PC-3 (cell line): ENCODE data around the gene SAPCD1. TPM values are rescaled to one million over a fixed set of nuclear protein-coding genes. Genes with fewer than 3 reads are reported as not detected.
A peak's percentile ranks its signal among the peaks of the same experiment; 100 is the strongest.

ENCODE experiments used
- ATAC-seq: fragments of 200-7000 bp; cut with Tn5 transposase; 2 replicates; pipeline ENCODE4 v1.9.1; 2020; ENCODE audit warnings: mild to moderate bottlenecking, moderate library complexity
- BruUV-seq: library from RNA; stranded (reverse); fragments of 400-500 nt; replicated peaks from 2 replicates; lab custom pipeline; 2021; lab: Mats Ljungman, UMichigan
- CTCF ChIA-PET: fragments of 300-600 bp; sonication (Branson Sonifier 250); formaldehyde crosslinking; loops from one replicate; lab custom pipeline; 2022; ENCODE audit warnings: antibody characterized with exemption; lab: Charles Lee
- POLR2A ChIA-PET: fragments of 300-600 bp; sonication (Branson Sonifier 250); formaldehyde crosslinking; loops from one replicate; lab custom pipeline; 2022; ENCODE audit warnings: antibody characterized with exemption; ENCODE audit not compliant: unreplicated experiment; lab: Charles Lee
- DNase-seq: peaks from one replicate; pipeline ENCODE4 v3.0.0-alpha.2; 2015
- H2AFZ ChIP-seq: fragments of 300-600 bp; sonication (generic); 2 replicates; pipeline ENCODE4 v1.6.0; 2016; ENCODE audit warnings: antibody characterized with exemption, low read length
- H3F3A ChIP-seq: fragments of 300-600 bp; sonication (generic); one replicate; pipeline ENCODE4 v1.6.0; 2017; ENCODE audit warnings: antibody characterized with exemption, low read length, control low read depth, mild to moderate bottlenecking; ENCODE audit not compliant: unreplicated experiment
- H3K27ac ChIP-seq: fragments of 300-600 bp; sonication (generic); 2 replicates; pipeline ENCODE4 v1.5.1; 2016; ENCODE audit warnings: mild to moderate bottlenecking, low read length
- H3K27me3 ChIP-seq: fragments of 300-600 bp; sonication (generic); 2 replicates; pipeline ENCODE4 v1.6.1; 2016; ENCODE audit warnings: low read length, mixed read lengths
- H3K36me3 ChIP-seq: fragments of 300-600 bp; sonication (generic); 2 replicates; pipeline ENCODE4 v1.6.1; 2016; ENCODE audit warnings: low read depth, mixed run types, low read length, mixed read lengths
- H3K4me1 ChIP-seq: fragments of 300-600 bp; sonication (generic); 2 replicates; pipeline ENCODE4 v1.5.1; 2016; ENCODE audit warnings: low read length; ENCODE audit not compliant: insufficient read depth
- H3K4me2 ChIP-seq: fragments of 300-600 bp; sonication (generic); 2 replicates; pipeline ENCODE4 v1.6.0; 2016; ENCODE audit warnings: low read length
- H3K4me3 ChIP-seq: fragments of 300-600 bp; sonication (generic); 2 replicates; pipeline ENCODE4 v1.5.1; 2016; ENCODE audit warnings: mild to moderate bottlenecking, low read length, mixed read lengths
- H3K79me2 ChIP-seq: fragments of 300-600 bp; sonication (generic); 2 replicates; pipeline ENCODE4 v1.6.1; 2017; ENCODE audit warnings: low read length, mixed read lengths
- H3K9ac ChIP-seq: fragments of 300-600 bp; sonication (generic); 2 replicates; pipeline ENCODE4 v1.6.0; 2016; ENCODE audit warnings: mild to moderate bottlenecking, low read length
- H3K9me2 ChIP-seq: fragments of 300-600 bp; sonication (generic); replicated peaks from 2 replicates; pipeline ENCODE4 v1.6.1; 2016; ENCODE audit warnings: mixed run types, low read length, mixed read lengths
- H3K9me3 ChIP-seq: fragments of 300-600 bp; sonication (generic); 2 replicates; pipeline ENCODE4 v1.6.1; 2016; ENCODE audit warnings: low read length, mixed read lengths
- H4K20me1 ChIP-seq: fragments of 300-600 bp; sonication (generic); 2 replicates; pipeline ENCODE4 v1.6.1; 2016; ENCODE audit warnings: low read length, mixed read lengths
- CTCF ChIP-seq: fragments of 300-600 bp; sonication (generic); conservative IDR thresholded peaks from 2 replicates; pipeline ENCODE4 v1.5.1; 2017; ENCODE audit warnings: antibody characterized with exemption, low read depth, mild to moderate bottlenecking, low read length
- EZH2 ChIP-seq: fragments of 300-600 bp; sonication (generic); IDR thresholded peaks from one replicate; pipeline ENCODE4 v1.6.1; 2017; ENCODE audit warnings: antibody characterized with exemption, mild to moderate bottlenecking, low read length; ENCODE audit not compliant: unreplicated experiment
- EZH2phosphoT487 ChIP-seq: fragments of 300-600 bp; sonication (generic); IDR thresholded peaks from 2 replicates; pipeline ENCODE4 v1.6.1; 2018; ENCODE audit warnings: mild to moderate bottlenecking, antibody characterized with exemption, low read length, borderline replicate concordance
- intact Hi-C: fragments of 100-400 bp; cut with micrococcal nuclease; formaldehyde crosslinking; loops from 2 replicates; pipeline ENCODE4 v1.9.0; 2023
- total RNA-seq: library from RNA; depleted of rRNA; stranded (reverse); fragments of >200 nt; gene quantifications from 2 replicates; pipeline ENCODE4 v1.2.3, GENCODE V29; 2014

SAPCD1 gene
- total RNA-seq, 1 experiment from 2014 or later: 4.2 TPM

- peak overlapping the region; percentile 91 for H2AFZ ChIP-seq
- intact Hi-C loops: loop anchor here (2.0 kb wide), 2 partner anchors 20 to 36 kb away; partner anchors contain the start of genes HSPA1A and HSPA1L
- H3K79me2 ChIP-seq: peaks cover 48% of the 10 kb centered on the region
- ChIA-PET POLR2A (interaction anchor here (0.6 to 0.9 kb wide), 2 partner anchors 17 to 20 kb away, joined by 3 to 11 read pairs; partner anchors contain the start of gene VWA7), CTCF (interaction anchor here (0.5 to 1.1 kb wide), 3 partner anchors 12 to 32 kb away, joined by 3 to 8 read pairs (median 5); partner anchors contain the start of genes HSPA1B and LSM2)
- H3K9me3 ChIP-seq: no peaks in the 10 kb centered on the region
- H3K9me2 ChIP-seq: no peaks in the 10 kb centered on the region
- no peak for DNase-seq
- H3K4me1 ChIP-seq: peaks cover 24% of the 10 kb centered on the region
- H3F3A ChIP-seq: no peaks in the 10 kb centered on the region
- peak overlapping the region; percentile 95 for H3K4me2 ChIP-seq
- TSS peak; percentile 45 for BruUV-seq
- H3K9ac ChIP-seq: peak overlapping the region; percentile 99
- no peaks in the 10 kb centered on the region for H4K20me1 ChIP-seq
- H3K4me3 ChIP-seq: peak overlapping the region; percentile 87
- peak; percentile 16 for ATAC-seq
- H3K27ac ChIP-seq: peak overlapping the region; percentile 84
- peaks cover 18% of the 10 kb centered on the region for H3K36me3 ChIP-seq
- TF ChIP-seq EZH2phosphoT487: no peak
- no peak for TF ChIP-seq CTCF
- no peak for TF ChIP-seq EZH2
- no peaks in the 10 kb centered on the region for H3K27me3 ChIP-seq
These were observed 32.6 kb downstream of the SAPCD1 start for GRCh38 chr6:31794866-31795615.

GRCh38 chr6:31795616-31796298, 33.3 kb downstream of the SAPCD1 start, which contains the start of gene VARS1:
VARS1 (minus strand) TSS chr6:31795752; CDS start chr6:31795217, 535 bp downstream.
- intact Hi-C loops: loop anchor here (2.0 kb wide), 2 partner anchors 19 to 35 kb away; partner anchors contain the start of genes HSPA1A and HSPA1L
- Histone ChIP-seq H2AFZ (peak within 1 kb of the TSS; percentile 91), H3K4me1 (peaks cover 24% of the 10 kb centered on the region), H3K36me3 (peaks cover 14% of the 10 kb centered on the region), H3K4me2 (peak within 1 kb of the TSS; percentile 95), H4K20me1 (no peaks in the 10 kb centered on the region), H3K9ac (peak within 1 kb of the TSS; percentile 99), H3K79me2 (peaks cover 44% of the 10 kb centered on the region), H3K27me3 (no peaks in the 10 kb centered on the region), H3F3A (no peaks in the 10 kb centered on the region), H3K27ac (peak within 1 kb of the TSS; percentile 84), H3K9me3 (no peaks in the 10 kb centered on the region), H3K4me3 (peak within 1 kb of the TSS; percentile 87), H3K9me2 (no peaks in the 10 kb centered on the region)
- DNase-seq (peak; percentile 90), ATAC-seq (peak; percentile 74)
- CTCF ChIA-PET: interaction anchor here (0.6 to 1.1 kb wide), 4 partner anchors 11 to 61 kb away, joined by 3 to 8 read pairs (median 4); partner anchors contain the start of genes HSPA1B and LSM2
- BruUV-seq: no TSS peak
- TF ChIP-seq CTCF (peak; percentile 70), EZH2 (no peak), EZH2phosphoT487 (no peak)
- POLR2A ChIA-PET: interaction anchor here (0.7 to 0.9 kb wide), 4 partner anchors 18 to 35 kb away, joined by 3 to 6 read pairs (median 4); partner anchors contain the start of genes HSPA1A, HSPA1B, HSPA1L and VWA7
